ENCODE results near the gene NELL1. TPM values are rescaled to one million over a fixed set of nuclear protein-coding genes. Genes with fewer than 3 reads are reported as not detected.

Gene NELL1
- total RNA-seq, 1 experiment from 2014 or later, result not detected

DNA sequence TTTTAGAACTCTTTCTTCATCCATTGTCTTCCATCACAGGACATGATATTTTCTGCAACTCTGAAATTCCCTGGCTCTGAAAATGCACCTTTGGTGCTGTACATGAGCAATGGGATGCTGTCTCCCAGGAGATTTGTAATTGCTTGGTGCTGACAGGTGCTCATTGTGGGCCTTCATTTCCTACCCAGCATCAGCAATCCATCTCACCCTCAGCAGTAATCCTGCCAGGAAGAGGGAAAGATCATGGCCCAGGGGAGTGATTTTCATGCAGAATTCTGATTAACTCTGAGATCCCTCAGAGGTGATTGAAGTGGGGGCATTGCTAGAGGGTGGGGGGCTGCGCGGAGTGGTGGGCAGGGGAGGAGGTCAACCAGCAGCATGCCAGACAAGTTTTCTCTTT is 651.7 kb downstream of the NELL1 start:
- DNase-seq (ENCODE audit: low read depth), result no peak

DNA sequence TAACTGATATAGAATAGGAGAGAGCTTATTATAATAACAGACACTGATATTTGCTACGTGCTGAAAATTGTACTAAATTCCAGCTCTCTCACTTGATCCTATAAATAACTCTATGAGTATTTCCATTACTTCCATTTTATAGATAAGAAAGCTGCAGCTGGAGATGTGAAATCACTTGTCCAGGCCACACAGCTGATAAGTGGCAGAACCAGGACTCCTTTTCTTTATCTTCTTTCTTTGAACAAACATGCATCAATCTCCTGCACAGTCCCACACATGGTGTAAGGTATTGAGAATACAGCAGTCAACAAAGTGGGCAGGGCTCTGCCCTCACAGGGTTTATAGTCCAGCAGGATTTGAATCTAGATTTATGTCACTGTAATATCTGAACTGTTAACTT is 652.1 kb downstream of the NELL1 start:
- no peak for DNase-seq (ENCODE audit: low read depth)

GRCh38 chr11:21323617-21324016 is 654.2 kb downstream of the NELL1 start:
- DNase-seq (ENCODE audit: low read depth), result no peak

DNA sequence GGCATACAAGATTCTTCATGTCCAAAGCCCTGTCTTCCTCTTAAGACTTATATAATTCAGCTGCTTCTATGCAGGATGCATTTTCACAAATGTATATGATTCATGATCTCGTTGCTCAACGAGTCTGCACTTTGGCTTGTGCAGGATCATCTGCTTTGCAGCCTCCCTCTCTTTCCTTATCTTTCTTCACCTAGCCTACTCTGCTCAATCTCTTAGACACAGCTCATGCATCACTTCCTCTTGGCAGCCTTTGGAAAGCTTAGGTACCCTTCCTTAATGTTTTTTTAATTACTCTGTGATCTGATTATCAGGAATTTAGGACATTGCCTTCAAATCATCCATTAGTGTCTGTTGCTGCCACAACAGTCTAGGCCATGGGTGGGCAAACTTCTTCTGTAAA is 673.8 kb downstream of the NELL1 start:
- no peak for DNase-seq (ENCODE audit: low read depth)

- no peak for DNase-seq (ENCODE audit: low read depth)
Measured at GRCh38 chr11:21346361-21346760, 677.0 kb downstream of the NELL1 start.

DNA sequence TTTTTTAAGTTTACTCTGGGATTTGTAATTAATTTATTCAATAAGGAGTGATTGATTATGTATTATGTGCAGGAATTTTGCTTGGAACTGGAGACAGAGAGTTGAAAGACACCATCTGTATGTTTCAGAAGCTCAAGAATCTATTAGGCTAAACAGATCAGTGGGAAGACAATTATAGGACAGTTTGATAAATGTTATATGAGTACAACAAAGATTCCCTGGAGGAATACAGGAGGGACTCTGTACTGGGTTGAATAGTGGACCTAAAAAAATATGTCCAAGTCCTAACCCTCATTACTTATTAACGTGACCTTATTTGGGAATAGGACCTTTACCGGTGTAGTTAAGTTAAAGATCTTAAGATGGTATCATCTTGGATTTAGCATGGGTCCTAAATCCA is 681.2 kb downstream of the NELL1 start:
- DNase-seq (ENCODE audit: low read depth), result no peak

GRCh38 chr11:21353425-21353824 is 684.0 kb downstream of the NELL1 start:
- DNase-seq (ENCODE audit: low read depth), result no peak

- DNase-seq (ENCODE audit: low read depth), result no peak
Measured at GRCh38 chr11:21364866-21365624, 695.7 kb downstream of the NELL1 start.

- DNase-seq (ENCODE audit: low read depth), result no peak
Measured at GRCh38 chr11:21369947-21370346, 700.6 kb downstream of the NELL1 start.

DNA sequence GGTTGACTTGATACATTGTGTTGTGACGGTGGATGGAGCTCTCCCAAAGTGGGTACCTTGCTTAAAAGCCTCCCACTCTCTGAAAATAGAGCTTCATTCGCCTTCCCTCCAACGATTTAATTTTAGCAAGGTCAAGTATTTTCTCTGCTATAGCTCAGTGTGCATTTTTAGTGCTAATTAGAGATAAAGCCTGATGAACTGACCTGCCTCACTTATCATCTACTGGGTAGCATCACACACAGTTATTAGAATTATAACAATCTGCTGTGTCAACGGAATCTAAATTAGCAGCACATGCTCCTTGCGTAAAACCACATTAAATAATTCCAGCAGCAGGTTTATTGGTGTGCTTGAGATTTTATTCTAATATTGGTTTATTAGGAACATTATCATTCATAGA is 701.7 kb downstream of the NELL1 start:
- no peak for DNase-seq (ENCODE audit: low read depth)

GRCh38 chr11:21372672-21373071 is 703.3 kb downstream of the NELL1 start:
- no peak for DNase-seq (ENCODE audit: low read depth)

DNA sequence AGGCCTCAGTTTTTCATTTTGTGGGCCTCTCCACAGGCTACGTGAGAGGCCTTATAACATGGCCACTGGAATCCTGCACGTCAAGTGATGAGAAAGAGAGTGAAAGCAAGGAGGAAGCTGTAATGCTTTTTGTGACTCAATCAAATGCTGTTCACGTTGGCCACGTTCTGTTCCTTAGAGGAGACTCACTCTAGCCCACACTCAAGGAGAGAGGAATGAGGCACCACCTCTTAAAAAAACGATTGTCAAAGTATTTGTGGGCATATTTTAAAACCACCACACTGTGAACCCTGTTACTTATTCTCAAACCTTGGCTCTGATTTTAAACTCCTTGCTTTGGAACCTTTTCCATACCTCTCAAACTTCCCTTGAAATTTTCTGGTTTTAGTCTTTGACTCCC is 705.0 kb downstream of the NELL1 start:
- no peak for DNase-seq (ENCODE audit: low read depth)

- no peak for DNase-seq (ENCODE audit: low read depth)
Measured at GRCh38 chr11:21385669-21386440, 716.5 kb downstream of the NELL1 start.

DNA sequence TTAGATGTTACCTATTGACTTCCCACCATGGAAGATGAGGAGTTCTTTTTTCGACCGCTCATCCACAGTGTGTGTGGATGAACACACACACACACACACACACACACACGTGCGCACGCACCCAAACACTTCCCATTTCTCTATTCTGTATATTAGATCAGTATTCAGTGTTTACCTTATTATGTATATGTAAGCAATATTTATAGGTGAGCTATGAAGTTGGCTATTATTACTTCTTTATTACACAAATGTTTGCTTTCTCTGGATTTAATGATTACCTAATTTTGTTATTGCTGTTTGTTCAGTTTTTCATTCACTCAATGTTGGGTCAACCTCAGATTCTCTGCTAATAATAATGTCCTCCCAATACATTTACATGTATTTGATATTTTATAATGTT is 721.0 kb downstream of the NELL1 start:
- no peak for DNase-seq (ENCODE audit: low read depth)

DNA sequence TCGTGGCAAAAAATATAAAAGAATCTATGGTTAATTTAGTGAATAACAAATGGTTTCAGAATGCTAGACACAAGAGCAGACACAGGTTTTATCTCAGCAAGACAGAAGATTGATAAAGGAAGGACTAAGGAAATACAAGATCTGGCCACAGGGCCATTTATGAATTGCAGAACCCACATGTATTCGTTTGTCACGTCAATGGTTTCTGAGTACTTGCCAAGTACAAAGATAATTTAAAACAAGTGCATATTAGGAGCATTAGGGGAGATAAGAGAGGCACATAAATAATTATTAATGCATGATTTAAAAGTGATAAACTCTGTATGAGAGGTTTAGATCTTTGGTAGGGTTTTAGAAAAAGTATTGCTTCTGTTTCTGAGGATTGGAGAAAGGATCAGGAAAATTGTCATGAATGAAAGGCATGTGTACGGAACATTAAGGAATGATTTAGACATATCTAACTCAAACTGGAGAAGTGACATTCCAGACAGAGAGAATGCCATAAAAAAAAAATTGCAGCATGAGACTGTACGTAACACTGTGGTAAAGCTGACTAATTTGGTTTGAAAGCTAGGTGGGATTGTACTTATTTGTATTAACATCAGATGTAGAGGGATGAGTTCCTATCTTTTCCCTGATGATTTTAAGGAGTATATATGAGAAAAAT is 727.1 kb downstream of the NELL1 start:
- DNase-seq (ENCODE audit: low read depth), result no peak

DNA sequence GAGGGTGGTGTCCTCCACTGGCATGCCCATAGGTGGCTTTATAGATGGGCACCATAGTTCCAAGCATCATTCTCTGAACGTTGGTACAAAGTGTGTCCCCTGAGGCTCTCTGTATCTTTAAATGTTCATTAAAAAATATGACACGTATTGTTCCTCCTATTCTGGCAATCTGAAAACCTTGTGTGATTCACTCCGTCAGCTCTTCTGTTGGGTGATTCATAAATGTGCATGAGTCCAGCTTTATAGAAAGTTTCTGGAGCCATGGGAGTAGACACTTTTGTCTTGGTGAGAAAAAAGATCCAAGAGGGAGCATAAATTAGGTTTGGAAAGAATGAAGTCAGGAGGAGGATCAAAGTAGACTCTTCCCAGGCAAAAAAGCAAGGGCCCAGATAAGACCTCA is 728.8 kb downstream of the NELL1 start:
- no peak for DNase-seq (ENCODE audit: low read depth)

DNA sequence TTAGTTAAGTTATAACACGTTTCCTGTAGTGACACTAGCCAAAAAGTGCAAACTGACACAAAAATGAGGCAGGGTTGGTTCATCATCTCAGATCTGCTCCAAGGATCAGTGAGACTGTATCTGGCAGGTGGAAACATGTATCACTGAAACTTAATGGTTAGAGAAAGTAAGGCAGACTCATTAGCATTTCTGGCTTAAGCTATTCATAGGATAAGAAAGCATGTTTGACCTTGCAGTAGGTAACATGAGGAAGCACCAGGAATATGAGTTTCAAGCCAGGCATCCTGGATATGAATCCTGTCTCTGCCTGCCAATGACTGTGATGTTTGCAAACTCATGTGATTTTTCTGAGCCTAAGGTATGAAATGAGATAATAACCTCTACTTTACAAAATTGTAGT is 732.1 kb downstream of the NELL1 start:
- DNase-seq (ENCODE audit: low read depth), result no peak

DNA sequence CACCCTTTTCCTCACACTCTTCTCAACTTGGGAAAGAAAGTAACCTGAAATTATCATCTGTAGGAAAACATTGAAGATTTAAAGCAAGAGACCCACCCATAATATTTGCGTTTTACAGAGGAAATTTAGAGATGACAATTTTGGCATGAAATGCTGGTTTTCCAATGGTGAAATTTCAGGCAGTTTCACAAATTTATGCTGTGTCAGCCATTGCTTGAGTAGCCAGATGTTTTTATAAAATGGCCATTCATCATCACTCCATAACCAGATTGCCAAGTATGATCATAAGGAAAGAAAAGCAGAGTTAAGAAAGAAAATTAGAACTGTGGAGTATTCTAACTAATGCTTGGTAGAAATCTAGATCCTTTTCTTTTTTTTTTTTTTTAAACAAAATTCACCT is 732.9 kb downstream of the NELL1 start:
- no peak for DNase-seq (ENCODE audit: low read depth)

GRCh38 chr11:21403069-21403468 is 733.7 kb downstream of the NELL1 start:
- DNase-seq (ENCODE audit: low read depth), result no peak

- DNase-seq (ENCODE audit: low read depth), result no peak
Measured at GRCh38 chr11:21405422-21405821, 736.0 kb downstream of the NELL1 start.

- no peak for DNase-seq (ENCODE audit: low read depth)
Measured at GRCh38 chr11:21410513-21410912, 741.1 kb downstream of the NELL1 start.

DNA sequence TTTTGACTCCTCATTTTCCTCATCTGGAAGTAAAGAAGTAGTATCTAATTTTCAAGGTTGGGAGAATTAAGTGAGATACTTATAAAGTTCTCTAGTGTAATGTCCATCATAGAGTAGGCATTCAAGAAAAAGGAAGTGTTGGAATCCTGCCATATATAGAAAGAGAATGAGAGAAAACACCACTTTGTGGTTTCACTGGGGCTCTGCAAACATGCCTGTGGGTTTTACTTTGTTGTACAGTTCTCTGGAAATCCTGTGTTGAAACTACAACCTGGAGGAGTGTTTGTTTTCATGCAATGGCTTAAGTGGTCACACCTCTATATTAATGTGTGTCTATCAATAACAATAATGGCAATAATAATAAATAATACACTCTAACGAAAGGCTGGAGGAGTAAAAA is 741.7 kb downstream of the NELL1 start:
- DNase-seq (ENCODE audit: low read depth), result no peak

- no peak for DNase-seq (ENCODE audit: low read depth)
Measured at GRCh38 chr11:21411597-21411996, 742.2 kb downstream of the NELL1 start.

Data from M059J (cell line).